Neural cell (in vitro differentiated cells): ENCODE results near the gene SYT1. TPM values are rescaled to one million over a fixed set of nuclear protein-coding genes. Genes with fewer than 3 reads are reported as not detected.

Experiments used
- H2AFZ ChIP-seq: fragments of 200-600, 300-800 bp; sonication (generic), shearing (Covaris generic); 2 replicates; pipeline ENCODE4 v1.6.0; 2014; ENCODE audit warnings: low read depth, mild to moderate bottlenecking, antibody characterized with exemption, low read length, moderate library complexity
- H3F3A ChIP-seq: fragments of 200-600 bp; shearing (Covaris generic); 2 replicates; pipeline ENCODE4 v1.6.1; 2016; ENCODE audit warnings: mild to moderate bottlenecking, moderate library complexity, mixed read lengths, antibody characterized with exemption, low read length; ENCODE audit not compliant: insufficient read depth, poor library complexity, severe bottlenecking
- H3K27ac ChIP-seq: fragments of 200-600, 300-800 bp; sonication (generic), shearing (Covaris generic); 2 replicates; pipeline ENCODE4 v1.5.1; 2014; ENCODE audit warnings: mild to moderate bottlenecking, low read length, moderate library complexity
- H3K27me3 ChIP-seq: fragments of 300-800, 200-600 bp; sonication (generic), shearing (Covaris generic); 2 replicates; pipeline ENCODE4 v1.6.0; 2014; ENCODE audit warnings: mild to moderate bottlenecking, low read depth, low read length, moderate library complexity; ENCODE audit not compliant: insufficient read depth
- H3K36me3 ChIP-seq: fragments of 300-800, 200-600 bp; sonication (generic), shearing (Covaris generic); 2 replicates; pipeline ENCODE4 v1.5.1; 2014; ENCODE audit warnings: mild to moderate bottlenecking, antibody characterized with exemption, low read length, moderate library complexity; ENCODE audit not compliant: insufficient read depth
- H3K4me2 ChIP-seq: fragments of 300-800, 200-600 bp; sonication (generic), shearing (Covaris generic); 2 replicates; pipeline ENCODE4 v1.6.0; 2014; ENCODE audit warnings: mild to moderate bottlenecking, low read length
- H3K4me3 ChIP-seq: fragments of 300-800, 200-600 bp; sonication (generic), shearing (Covaris generic); 2 replicates; pipeline ENCODE4 v1.5.1; 2014; ENCODE audit warnings: mild to moderate bottlenecking, low read length, moderate library complexity
- H3K79me2 ChIP-seq: fragments of 200-600 bp; shearing (Covaris generic); replicated peaks from 2 replicates; pipeline ENCODE4 v1.6.0; 2014; ENCODE audit warnings: mild to moderate bottlenecking, low read length, moderate library complexity; ENCODE audit not compliant: insufficient read depth
- H3K9ac ChIP-seq: fragments of 300-800, 200-600 bp; sonication (generic), shearing (Covaris generic); 2 replicates; pipeline ENCODE4 v1.6.1; 2016; ENCODE audit warnings: mild to moderate bottlenecking, low read length, mixed read lengths
- H3K9me2 ChIP-seq: fragments of 200-600 bp; shearing (Covaris generic); 2 replicates; pipeline ENCODE4 v1.6.1; 2016; ENCODE audit warnings: mild to moderate bottlenecking, low read length, mixed read lengths; ENCODE audit not compliant: insufficient read depth
- H3K9me3 ChIP-seq: fragments of 200-600, 300-800 bp; sonication (generic), shearing (Covaris generic); 2 replicates; pipeline ENCODE4 v1.6.1; 2016; ENCODE audit warnings: mild to moderate bottlenecking, mixed run types, low read length, moderate library complexity, mixed read lengths
- H4K20me1 ChIP-seq: fragments of 200-600 bp; shearing (Covaris generic); 2 replicates; pipeline ENCODE4 v1.6.1; 2016; ENCODE audit warnings: mild to moderate bottlenecking, mixed run types; ENCODE audit not compliant: insufficient read depth
- EP300 ChIP-seq: fragments of 450-650 bp; conservative IDR thresholded peaks from 2 replicates; pipeline ENCODE4 v1.6.1; 2014; ENCODE audit warnings: antibody characterized with exemption, mild to moderate bottlenecking, moderate library complexity; ENCODE audit not compliant: poor library complexity, severe bottlenecking
- EZH2 ChIP-seq: fragments of 200-600, 300-800 bp; shearing (Covaris generic), sonication (generic); IDR thresholded peaks from 2 replicates; pipeline ENCODE4 v1.6.1; 2014; ENCODE audit warnings: antibody characterized with exemption, low read length, borderline replicate concordance, mild to moderate bottlenecking; ENCODE audit not compliant: insufficient read depth, poor library complexity, severe bottlenecking
- MXI1 ChIP-seq: fragments of 450-650 bp; conservative IDR thresholded peaks from 2 replicates; pipeline ENCODE4 v1.6.1; 2014; ENCODE audit warnings: antibody characterized with exemption, mild to moderate bottlenecking; ENCODE audit not compliant: poor library complexity, severe bottlenecking
- POLR2AphosphoS5 ChIP-seq: IDR thresholded peaks from 2 replicates; pipeline ENCODE4 v1.6.1; 2012
- RAD21 ChIP-seq: fragments of 450-650 bp; conservative IDR thresholded peaks from 2 replicates; pipeline ENCODE4 v1.6.1; 2014; ENCODE audit warnings: antibody characterized with exemption, mild to moderate bottlenecking, moderate library complexity
- SMC3 ChIP-seq: fragments of 450-650 bp; conservative IDR thresholded peaks from 2 replicates; pipeline ENCODE4 v1.6.1; 2014; ENCODE audit warnings: antibody characterized with exemption, mild to moderate bottlenecking, moderate library complexity; ENCODE audit not compliant: poor library complexity
- TAF1 ChIP-seq: IDR thresholded peaks from 2 replicates; pipeline ENCODE4 v1.6.1; 2012; ENCODE audit warnings: low read depth
- polyA plus RNA-seq: library from polyadenylated mRNA; depleted of rRNA; stranded (reverse); fragments of >200 nt; gene quantifications from 2 replicates; pipeline ENCODE4 v1.2.3, GENCODE V29; 2014
- TF ChIP-seq, protein P1 (sequence below): IDR thresholded peaks from 2 replicates; pipeline ENCODE4 v1.6.1; 2012; ENCODE audit warnings: borderline replicate concordance
- TF ChIP-seq, protein P2 (sequence below): fragments of 450-650 bp; IDR thresholded peaks from 2 replicates; pipeline ENCODE4 v1.5.1; 2014; ENCODE audit warnings: antibody characterized with exemption, mild to moderate bottlenecking, moderate library complexity; ENCODE audit not compliant: poor library complexity, severe bottlenecking

The SYT1 gene
- polyA plus RNA-seq, 1 donor from 2014 or later, result 103 TPM

GRCh38 chr12:79295572-79295971 is 431.0 kb downstream of the SYT1 start:
- Histone ChIP-seq H3K4me3 (no peak overlapping the region), H4K20me1 (no peaks in the 10 kb centered on the region), H3K36me3 (no peaks in the 10 kb centered on the region), H3K9me3 (no peaks in the 10 kb centered on the region), H3F3A (no peaks in the 10 kb centered on the region), H3K9ac (no peak overlapping the region), H2AFZ (no peak overlapping the region), H3K27me3 (no peaks in the 10 kb centered on the region), H3K9me2 (no peaks in the 10 kb centered on the region), H3K27ac (no peak overlapping the region), H3K4me2 (no peak overlapping the region), H3K79me2 (no peaks in the 10 kb centered on the region)
- no peak for TF ChIP-seq RAD21
- TF ChIP-seq SMC3, result no peak
- TF ChIP-seq EZH2, result no peak
- no peak for TF ChIP-seq TAF1
- no peak for TF ChIP-seq POLR2AphosphoS5
- TF ChIP-seq EP300, result no peak
- TF ChIP-seq, protein P1, sequence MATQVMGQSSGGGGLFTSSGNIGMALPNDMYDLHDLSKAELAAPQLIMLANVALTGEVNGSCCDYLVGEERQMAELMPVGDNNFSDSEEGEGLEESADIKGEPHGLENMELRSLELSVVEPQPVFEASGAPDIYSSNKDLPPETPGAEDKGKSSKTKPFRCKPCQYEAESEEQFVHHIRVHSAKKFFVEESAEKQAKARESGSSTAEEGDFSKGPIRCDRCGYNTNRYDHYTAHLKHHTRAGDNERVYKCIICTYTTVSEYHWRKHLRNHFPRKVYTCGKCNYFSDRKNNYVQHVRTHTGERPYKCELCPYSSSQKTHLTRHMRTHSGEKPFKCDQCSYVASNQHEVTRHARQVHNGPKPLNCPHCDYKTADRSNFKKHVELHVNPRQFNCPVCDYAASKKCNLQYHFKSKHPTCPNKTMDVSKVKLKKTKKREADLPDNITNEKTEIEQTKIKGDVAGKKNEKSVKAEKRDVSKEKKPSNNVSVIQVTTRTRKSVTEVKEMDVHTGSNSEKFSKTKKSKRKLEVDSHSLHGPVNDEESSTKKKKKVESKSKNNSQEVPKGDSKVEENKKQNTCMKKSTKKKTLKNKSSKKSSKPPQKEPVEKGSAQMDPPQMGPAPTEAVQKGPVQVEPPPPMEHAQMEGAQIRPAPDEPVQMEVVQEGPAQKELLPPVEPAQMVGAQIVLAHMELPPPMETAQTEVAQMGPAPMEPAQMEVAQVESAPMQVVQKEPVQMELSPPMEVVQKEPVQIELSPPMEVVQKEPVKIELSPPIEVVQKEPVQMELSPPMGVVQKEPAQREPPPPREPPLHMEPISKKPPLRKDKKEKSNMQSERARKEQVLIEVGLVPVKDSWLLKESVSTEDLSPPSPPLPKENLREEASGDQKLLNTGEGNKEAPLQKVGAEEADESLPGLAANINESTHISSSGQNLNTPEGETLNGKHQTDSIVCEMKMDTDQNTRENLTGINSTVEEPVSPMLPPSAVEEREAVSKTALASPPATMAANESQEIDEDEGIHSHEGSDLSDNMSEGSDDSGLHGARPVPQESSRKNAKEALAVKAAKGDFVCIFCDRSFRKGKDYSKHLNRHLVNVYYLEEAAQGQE, result no peak
- TF ChIP-seq MXI1, result no peak
- TF ChIP-seq, protein P2, sequence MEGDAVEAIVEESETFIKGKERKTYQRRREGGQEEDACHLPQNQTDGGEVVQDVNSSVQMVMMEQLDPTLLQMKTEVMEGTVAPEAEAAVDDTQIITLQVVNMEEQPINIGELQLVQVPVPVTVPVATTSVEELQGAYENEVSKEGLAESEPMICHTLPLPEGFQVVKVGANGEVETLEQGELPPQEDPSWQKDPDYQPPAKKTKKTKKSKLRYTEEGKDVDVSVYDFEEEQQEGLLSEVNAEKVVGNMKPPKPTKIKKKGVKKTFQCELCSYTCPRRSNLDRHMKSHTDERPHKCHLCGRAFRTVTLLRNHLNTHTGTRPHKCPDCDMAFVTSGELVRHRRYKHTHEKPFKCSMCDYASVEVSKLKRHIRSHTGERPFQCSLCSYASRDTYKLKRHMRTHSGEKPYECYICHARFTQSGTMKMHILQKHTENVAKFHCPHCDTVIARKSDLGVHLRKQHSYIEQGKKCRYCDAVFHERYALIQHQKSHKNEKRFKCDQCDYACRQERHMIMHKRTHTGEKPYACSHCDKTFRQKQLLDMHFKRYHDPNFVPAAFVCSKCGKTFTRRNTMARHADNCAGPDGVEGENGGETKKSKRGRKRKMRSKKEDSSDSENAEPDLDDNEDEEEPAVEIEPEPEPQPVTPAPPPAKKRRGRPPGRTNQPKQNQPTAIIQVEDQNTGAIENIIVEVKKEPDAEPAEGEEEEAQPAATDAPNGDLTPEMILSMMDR, result no peak

DNA sequence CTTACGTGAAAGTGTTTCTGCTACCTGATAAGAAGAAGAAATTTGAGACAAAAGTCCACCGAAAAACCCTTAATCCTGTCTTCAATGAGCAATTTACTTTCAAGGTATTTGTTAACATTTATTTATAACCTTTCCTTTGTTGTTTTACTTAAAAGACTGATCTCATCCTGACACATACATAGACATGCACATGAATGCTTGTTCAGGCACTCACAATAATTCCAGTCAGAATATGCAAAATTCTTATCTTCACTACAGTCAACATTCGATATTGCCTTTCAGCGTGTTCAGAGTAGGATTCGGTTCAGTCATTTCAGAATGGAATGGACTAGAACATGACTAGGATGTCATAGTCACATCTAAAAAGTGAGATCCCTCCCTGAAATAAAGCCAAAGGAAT is 431.6 kb downstream of the SYT1 start:
- H3K9ac ChIP-seq, result no peak overlapping the region
- H3K36me3 ChIP-seq, result no peaks in the 10 kb centered on the region
- H3K79me2 ChIP-seq, result no peaks in the 10 kb centered on the region
- no peak for TF ChIP-seq EZH2
- TF ChIP-seq RAD21, result no peak
- TF ChIP-seq EP300, result no peak
- no peaks in the 10 kb centered on the region for H3F3A ChIP-seq
- H2AFZ ChIP-seq, result no peak overlapping the region
- H3K9me2 ChIP-seq, result no peaks in the 10 kb centered on the region
- no peaks in the 10 kb centered on the region for H3K27me3 ChIP-seq
- no peak overlapping the region for H3K27ac ChIP-seq
- no peaks in the 10 kb centered on the region for H3K9me3 ChIP-seq
- no peak overlapping the region for H3K4me3 ChIP-seq
- no peak overlapping the region for H3K4me2 ChIP-seq
- H4K20me1 ChIP-seq, result no peaks in the 10 kb centered on the region
